CD4-positive, alpha-beta T cell treated with Interleukin-17A for 4 hours (primary cell): Measurements from ENCODE around the gene PGM1.

Experiments
- DNase-seq: peaks from one replicate; pipeline ENCODE4 v3.0.0-alpha.2; 2020; ENCODE audit warnings: mixed read lengths

The PGM1 gene

GRCh38 chr1:63601463-63601862 is 8.3 kb downstream of the PGM1 start:
- DNase-seq, result no peak

GRCh38 chr1:63601912-63602311 is 8.7 kb downstream of the PGM1 start:
- no peak for DNase-seq

GRCh38 chr1:63602629-63603028 is 9.4 kb downstream of the PGM1 start:
- no peak for DNase-seq

GRCh38 chr1:63603810-63604209 is 10.6 kb downstream of the PGM1 start:
- DNase-seq, result no peak

- DNase-seq, result no peak
Observed at GRCh38 chr1:63607322-63607721, 14.1 kb downstream of the PGM1 start.

GRCh38 chr1:63611231-63611630 is 18.0 kb downstream of the PGM1 start:
- no peak for DNase-seq

GRCh38 chr1:63612564-63612963 is 19.4 kb downstream of the PGM1 start:
- no peak for DNase-seq

GRCh38 chr1:63612971-63613370 is 19.8 kb downstream of the PGM1 start:
- DNase-seq, result no peak

GRCh38 chr1:63615768-63616420 is 22.7 kb downstream of the PGM1 start:
- peak; percentile 65 for DNase-seq

GRCh38 chr1:63617450-63617849 is 24.2 kb downstream of the PGM1 start:
- no peak for DNase-seq

GRCh38 chr1:63618011-63618410 is 24.8 kb downstream of the PGM1 start:
- DNase-seq, result no peak

GRCh38 chr1:63619558-63619957 is 26.3 kb downstream of the PGM1 start:
- DNase-seq, result no peak

GRCh38 chr1:63620671-63621070 is 27.5 kb downstream of the PGM1 start:
- no peak for DNase-seq

- no peak for DNase-seq
Observed at GRCh38 chr1:63621075-63621474, 27.9 kb downstream of the PGM1 start.

GRCh38 chr1:63621698-63622097 is 28.5 kb downstream of the PGM1 start:
- DNase-seq, result no peak

GRCh38 chr1:63622849-63623566 is 29.8 kb downstream of the PGM1 start:
- DNase-seq, result no peak

GRCh38 chr1:63623952-63624351 is 30.7 kb downstream of the PGM1 start:
- no peak for DNase-seq

GRCh38 chr1:63624911-63625310 is 31.7 kb downstream of the PGM1 start:
- DNase-seq, result no peak

- no peak for DNase-seq
Observed at GRCh38 chr1:63626222-63626621, 33.0 kb downstream of the PGM1 start.

- DNase-seq, result no peak
Observed at GRCh38 chr1:63628607-63629006, 35.4 kb downstream of the PGM1 start.

GRCh38 chr1:63630238-63630637 is 37.0 kb downstream of the PGM1 start:
- no peak for DNase-seq

- DNase-seq, result no peak
Observed at GRCh38 chr1:63630666-63631065, 37.5 kb downstream of the PGM1 start.

GRCh38 chr1:63632110-63632509 is 38.9 kb downstream of the PGM1 start:
- DNase-seq, result no peak

- DNase-seq, result no peak
Observed at GRCh38 chr1:63633281-63633680, 40.1 kb downstream of the PGM1 start.

GRCh38 chr1:63634471-63634870 is 41.3 kb downstream of the PGM1 start:
- no peak for DNase-seq
